ENCODE measurements around the gene USP10.

The USP10 gene

DNA sequence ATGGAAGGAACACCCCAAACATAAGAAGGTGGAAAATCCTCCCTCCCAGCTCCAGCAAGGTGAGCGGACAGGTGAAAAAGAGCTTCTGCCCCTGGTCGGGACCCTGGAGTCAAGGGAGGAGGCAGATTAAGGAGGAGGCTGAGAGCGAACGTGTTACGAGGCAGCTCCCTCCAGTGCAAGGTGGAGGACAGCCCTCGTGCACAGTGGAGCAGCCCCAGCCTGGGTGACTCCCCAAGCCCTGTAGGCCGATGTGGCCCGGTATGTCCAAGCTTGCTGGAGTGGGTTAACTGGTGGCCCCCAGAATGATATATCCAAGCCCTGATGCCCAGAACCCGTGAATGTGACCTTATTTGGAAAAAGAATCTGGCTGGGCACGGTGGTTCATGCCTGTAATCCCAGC, 104.5 kb downstream of the USP10 start:
- Histone ChIP-seq H4K20me1 (no peaks in the 10 kb centered on the region), H3K4me2 (peak overlapping the region in 2 of 11 experiments; percentile 9 to 92; a peak in 2 of 22 replicates), H3K9me3 (replicated peaks in 1 of 11) (peaks cover 9 to 20% (median 17%) of the 10 kb centered on the region in 11 experiments; a peak in 20 of 22 replicates), H3K36me3 (no peaks in the 10 kb centered on the region), H3K27me3 (no peaks in the 10 kb centered on the region), H3K4me3 (no peak overlapping the region), H3K9ac (no peak overlapping the region), H3K4me1 (peaks cover 11 to 61% (median 43%) of the 10 kb centered on the region in 10 experiments), H3K27ac (peak overlapping the region in 2 of 11 experiments; percentile 15 to 29; a peak in 2 of 22 replicates)
- no peak for TF ChIP-seq Cebpa-rat (IDR thresholded peaks at IDR 0.05)

GRCh38 chr16:84806256-84806889, 106.6 kb downstream of the USP10 start:
- H3K9ac ChIP-seq = peak overlapping the region in 9 of 11 experiments; percentile 21 to 61 (median 47); a peak in 15 of 22 replicates

GRCh38 chr16:84806890-84807258, 107.1 kb downstream of the USP10 start:
- no peaks in the 10 kb centered on the region for H3K27me3 ChIP-seq
- peak overlapping the region in 2 of 10 experiments; percentile 1 to 13; a peak in 3 of 20 replicates for H3K4me3 ChIP-seq
- peaks cover 36 to 79% (median 68%) of the 10 kb centered on the region in 10 experiments for H3K4me1 ChIP-seq
- H3K4me2 ChIP-seq = peak overlapping the region; percentile 67 to 95 (median 89); a peak in 21 of 22 replicates
- no peak for TF ChIP-seq Cebpa-rat (IDR thresholded peaks at IDR 0.05)
- no peaks in the 10 kb centered on the region for H4K20me1 ChIP-seq
- peak overlapping the region in 9 of 11 experiments; percentile 51 to 92 (median 78); a peak in 17 of 22 replicates for H3K27ac ChIP-seq
- no peaks in the 10 kb centered on the region for H3K36me3 ChIP-seq
- H3K9me3 ChIP-seq (replicated peaks in 1 of 11) = peaks cover 0 to 3% (median 0%) of the 10 kb centered on the region in 11 experiments; a peak in 2 of 22 replicates
- H3K9ac ChIP-seq = peak overlapping the region in 9 of 11 experiments; percentile 2 to 61 (median 44); a peak in 11 of 22 replicates

More at GRCh38 chr16:84806256-84806889, 106.6 kb downstream of the USP10 start:
- Histone ChIP-seq H3K27ac (peak overlapping the region in 10 of 11 experiments; percentile 32 to 92 (median 74); a peak in 18 of 22 replicates), H3K9me3 (replicated peaks in 1 of 11) (peaks cover 0 to under 1% (median 0%) of the 10 kb centered on the region in 11 experiments; a peak in 1 of 22 replicates), H3K36me3 (no peaks in the 10 kb centered on the region), H3K4me2 (peak overlapping the region; percentile 67 to 95 (median 89)), H3K4me1 (peaks cover 31 to 74% (median 63%) of the 10 kb centered on the region in 10 experiments), H3K27me3 (no peaks in the 10 kb centered on the region), H4K20me1 (no peaks in the 10 kb centered on the region), H3K4me3 (peak overlapping the region in 2 of 10 experiments; percentile 1 to 13; a peak in 5 of 20 replicates)
- TF ChIP-seq Cebpa-rat (IDR thresholded peaks at IDR 0.05) = no peak

DNA sequence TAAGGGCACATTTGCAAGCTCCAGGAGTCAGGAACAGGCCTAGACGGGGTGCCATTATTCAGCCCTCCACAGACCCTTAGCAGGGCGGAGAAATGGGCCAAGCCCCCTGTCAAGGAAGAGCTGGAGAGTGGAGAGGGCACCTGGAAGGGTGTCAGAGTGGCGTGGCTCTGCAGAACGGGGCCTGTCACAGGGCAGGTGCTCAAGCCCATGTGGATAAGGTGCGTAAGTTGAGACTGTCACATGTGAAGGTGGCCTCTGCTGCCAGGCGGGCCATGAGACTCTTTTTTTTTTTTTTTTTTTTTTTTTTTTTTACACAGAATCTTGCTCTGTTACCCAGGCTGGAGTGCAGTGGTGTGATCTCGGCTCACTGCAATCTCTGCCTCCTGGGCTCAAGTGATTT, 108.0 kb downstream of the USP10 start:
- Histone ChIP-seq H3K27me3 (no peaks in the 10 kb centered on the region), H3K36me3 (no peaks in the 10 kb centered on the region), H3K4me2 (peak overlapping the region in 8 of 11 experiments; percentile 87 to 95 (median 90); a peak in 13 of 22 replicates), H3K27ac (peak overlapping the region in 8 of 11 experiments; percentile 49 to 92 (median 78); a peak in 13 of 22 replicates), H3K9ac (no peak overlapping the region), H3K4me1 (peaks cover 45 to 88% (median 77%) of the 10 kb centered on the region in 10 experiments), H3K4me3 (no peak overlapping the region), H3K9me3 (replicated peaks in 1 of 11) (peaks cover 0 to 3% (median 0%) of the 10 kb centered on the region in 11 experiments; a peak in 2 of 22 replicates), H4K20me1 (no peaks in the 10 kb centered on the region)
- no peak for TF ChIP-seq Cebpa-rat (IDR thresholded peaks at IDR 0.05)

- Histone ChIP-seq H3K4me2 (peak overlapping the region in 9 of 11 experiments; percentile 87 to 98 (median 90); a peak in 16 of 22 replicates), H3K27ac (peak overlapping the region in 9 of 11 experiments; percentile 31 to 92 (median 79); a peak in 17 of 22 replicates), H3K9me3 (replicated peaks in 1 of 11) (peaks cover 0 to 5% (median 0%) of the 10 kb centered on the region in 11 experiments; a peak in 5 of 22 replicates), H3K9ac (peak overlapping the region in 2 of 11 experiments; percentile 2 to 16; a peak in 3 of 22 replicates), H3K4me3 (peak overlapping the region in 1 of 10 experiments; percentile 13; a peak in 1 of 20 replicates), H3K4me1 (peaks cover 56 to 98% (median 88%) of the 10 kb centered on the region in 10 experiments), H4K20me1 (no peaks in the 10 kb centered on the region), H3K27me3 (no peaks in the 10 kb centered on the region), H3K36me3 (no peaks in the 10 kb centered on the region)
- no peak for TF ChIP-seq Cebpa-rat (IDR thresholded peaks at IDR 0.05)
These were observed 109.0 kb downstream of the USP10 start for GRCh38 chr16:84808826-84809225.

- no peaks in the 10 kb centered on the region for H4K20me1 ChIP-seq
- peak overlapping the region; percentile 75 to 98 (median 89) for H3K4me2 ChIP-seq
- peaks cover 0 to 7% (median 0%) of the 10 kb centered on the region in 11 experiments; a peak in 5 of 22 replicates for H3K9me3 ChIP-seq (replicated peaks in 1 of 11)
- H3K4me3 ChIP-seq = peak overlapping the region in 7 of 10 experiments; percentile 3 to 55 (median 27); a peak in 9 of 20 replicates
- TF ChIP-seq Cebpa-rat (IDR thresholded peaks at IDR 0.05) = peak in 9 of 11 experiments; percentile 84 to 99 (median 96); a peak in 17 of 22 replicates
- H3K27me3 ChIP-seq = no peaks in the 10 kb centered on the region
- peaks cover 57 to 100% (median 95%) of the 10 kb centered on the region in 10 experiments for H3K4me1 ChIP-seq
- H3K36me3 ChIP-seq = no peaks in the 10 kb centered on the region
- H3K9ac ChIP-seq = peak overlapping the region in 9 of 11 experiments; percentile 62 to 83 (median 76); a peak in 18 of 22 replicates
- H3K27ac ChIP-seq = peak overlapping the region in 10 of 11 experiments; percentile 48 to 97 (median 91); a peak in 19 of 22 replicates
These were observed 110.9 kb downstream of the USP10 start for GRCh38 chr16:84810518-84811273.

DNA sequence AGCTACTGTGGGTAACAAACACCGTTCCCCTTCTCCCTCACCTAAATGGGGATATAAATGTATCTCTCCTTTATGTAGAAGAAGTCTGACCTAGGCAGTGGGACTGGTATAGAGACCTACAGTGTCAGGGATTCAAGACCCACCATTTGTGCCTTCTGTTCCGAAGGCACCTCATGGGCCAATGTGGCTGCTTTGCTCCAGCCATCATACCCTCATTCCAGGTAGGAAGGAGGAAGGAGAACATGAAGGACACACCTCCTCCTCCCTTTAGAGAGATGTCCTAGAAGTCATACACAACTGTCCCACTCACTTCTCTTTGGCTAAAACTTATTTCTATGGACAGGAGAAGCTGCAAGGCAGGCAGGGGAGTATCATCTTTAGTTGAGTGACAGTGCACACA, 111.7 kb downstream of the USP10 start:
- Histone ChIP-seq H3K9ac (peak overlapping the region in 9 of 11 experiments; percentile 53 to 77 (median 71); a peak in 15 of 22 replicates), H3K27me3 (no peaks in the 10 kb centered on the region), H3K4me2 (peak overlapping the region; percentile 75 to 98 (median 89)), H3K4me3 (peak overlapping the region in 3 of 10 experiments; percentile 22 to 55 (median 27); a peak in 5 of 20 replicates), H3K27ac (peak overlapping the region in 9 of 11 experiments; percentile 78 to 97 (median 92); a peak in 19 of 22 replicates), H3K36me3 (no peaks in the 10 kb centered on the region), H3K4me1 (peaks cover 48 to 100% (median 87%) of the 10 kb centered on the region in 10 experiments), H3K9me3 (replicated peaks in 1 of 11) (peaks cover 0 to 7% (median 0%) of the 10 kb centered on the region in 11 experiments; a peak in 5 of 22 replicates), H4K20me1 (no peaks in the 10 kb centered on the region)
- TF ChIP-seq Cebpa-rat (IDR thresholded peaks at IDR 0.05) = no peak

Data from BLaER1 treated with 17β-estradiol and CSF1 and Interleukin-3, amounts not matched to agents 10 nM and 100 nM (cell line).